GM23338 (cell line): Measurements from ENCODE around the gene REPS1. TPM values are rescaled to one million over a fixed set of nuclear protein-coding genes. Genes with fewer than 3 reads are reported as not detected.

Experiments
- ATAC-seq: fragments of 200-7000 bp; cut with Tn5 transposase; 3 replicates; pipeline ENCODE4 v1.9.1; 2020
- DNase-seq: peaks from one replicate; pipeline ENCODE4 v3.0.0-alpha.2; 2015; ENCODE audit warnings: low spot score
- H2AFZ ChIP-seq: fragments of 200-600 bp; sonication (generic); 2 replicates; pipeline ENCODE4 v1.8.0; 2016; ENCODE audit warnings: antibody characterized with exemption, mild to moderate bottlenecking, moderate library complexity
- H3F3A ChIP-seq: fragments of 200-600 bp; sonication (generic); replicated peaks from 2 replicates; pipeline ENCODE4 v1.8.0; 2017; ENCODE audit warnings: antibody characterized with exemption, mixed run types, low read depth
- H3K27ac ChIP-seq: fragments of 200-600 bp; sonication (generic); 2 replicates; pipeline ENCODE4 v1.6.1; 2016; ENCODE audit warnings: low read depth
- H3K27me3 ChIP-seq: fragments of 200-600 bp; sonication (generic); 2 replicates; pipeline ENCODE4 v1.8.0; 2016; ENCODE audit warnings: mild to moderate bottlenecking, mixed run types, moderate library complexity; ENCODE audit not compliant: insufficient read depth
- H3K36me3 ChIP-seq: fragments of 200-600 bp; sonication (generic); 2 replicates; pipeline ENCODE4 v1.8.0; 2016; ENCODE audit warnings: mild to moderate bottlenecking; ENCODE audit not compliant: insufficient read depth
- H3K4me1 ChIP-seq: fragments of 200-600 bp; sonication (generic); 2 replicates; pipeline ENCODE4 v1.8.0; 2016; ENCODE audit warnings: mild to moderate bottlenecking, moderate library complexity; ENCODE audit not compliant: insufficient read depth
- H3K4me2 ChIP-seq: fragments of 200-600 bp; sonication (generic); 2 replicates; pipeline ENCODE4 v1.7.1; 2017; ENCODE audit warnings: mixed run types
- H3K4me3 ChIP-seq: fragments of 200-600 bp; sonication (generic); 2 replicates; pipeline ENCODE4 v1.6.1; 2016; ENCODE audit warnings: mixed run types
- H3K79me2 ChIP-seq: fragments of 200-600 bp; sonication (generic); replicated peaks from 2 replicates; pipeline ENCODE4 v1.8.0; 2017; ENCODE audit warnings: mild to moderate bottlenecking; ENCODE audit not compliant: insufficient read depth
- H3K9me2 ChIP-seq: fragments of 200-600 bp; sonication (generic); 2 replicates; pipeline ENCODE4 v1.8.0; 2017; ENCODE audit not compliant: insufficient read depth
- H4K20me1 ChIP-seq: fragments of 200-600 bp; sonication (generic); replicated peaks from 2 replicates; pipeline ENCODE4 v1.8.0; 2017; ENCODE audit warnings: mild to moderate bottlenecking; ENCODE audit not compliant: insufficient read depth
- H3K27ac Mint-ChIP-seq: 2 replicates; pipeline ENCODE4 v1.8.0; 2020; ENCODE audit warnings: inconsistent platforms, mild to moderate bottlenecking, moderate library complexity, mixed read lengths
- H3K27me3 Mint-ChIP-seq: 3 replicates; pipeline ENCODE4 v1.8.0; 2022; ENCODE audit warnings: low read depth, mild to moderate bottlenecking, moderate library complexity, mixed read lengths, inconsistent platforms; ENCODE audit not compliant: insufficient read depth, poor library complexity
- H3K36me3 Mint-ChIP-seq: 3 replicates; pipeline ENCODE4 v1.8.0; 2021; ENCODE audit warnings: low read depth, mild to moderate bottlenecking, inconsistent platforms, moderate library complexity, mixed read lengths
- H3K4me1 Mint-ChIP-seq: 3 replicates; pipeline ENCODE4 v1.8.0; 2020; ENCODE audit warnings: mild to moderate bottlenecking, inconsistent platforms, mixed read lengths
- H3K4me3 Mint-ChIP-seq: 3 replicates; pipeline ENCODE4 v1.8.0; 2021; ENCODE audit warnings: moderate library complexity, mild to moderate bottlenecking, inconsistent platforms, mixed read lengths
- H3K9me3 Mint-ChIP-seq: 3 replicates; pipeline ENCODE4 v1.8.0; 2020; ENCODE audit warnings: moderate library complexity, mild to moderate bottlenecking, inconsistent platforms, mixed read lengths
- CREB1 ChIP-seq: fragments of 250-450 bp; sonication (Bioruptor Pico); IDR thresholded peaks from 2 replicates; pipeline ENCODE4 v1.5.0; 2020; ENCODE audit warnings: low read depth, mild to moderate bottlenecking, moderate library complexity
- CTCF ChIP-seq, 2 experiments: fragments of 200-600 bp in 1 of 2; sonication (generic) in 1 of 2; conservative IDR thresholded peaks; 2 replicates each; pipeline versions ENCODE4 v1.5.1 to v1.6.1; 2016 to 2017; ENCODE audit warnings: antibody characterized with exemption in 2 of 2, low read depth in 2 of 2, mild to moderate bottlenecking in 2 of 2, moderate library complexity in 1 of 2
- ETS1 ChIP-seq: IDR thresholded peaks from 2 replicates; pipeline ENCODE4 v1.6.1; 2016; ENCODE audit warnings: antibody characterized with exemption
- EZH2 ChIP-seq: fragments of 200-600 bp; sonication (generic); IDR thresholded peaks from one replicate; pipeline ENCODE4 v1.8.0; 2017; ENCODE audit warnings: antibody characterized with exemption, mild to moderate bottlenecking, low read depth; ENCODE audit not compliant: unreplicated experiment
- EZH2phosphoT487 ChIP-seq: fragments of 200-600 bp; sonication (generic); IDR thresholded peaks from one replicate; pipeline ENCODE4 v1.8.1; 2018; ENCODE audit warnings: antibody characterized with exemption; ENCODE audit not compliant: unreplicated experiment
- JUNB ChIP-seq: IDR thresholded peaks from one replicate; pipeline ENCODE4 v1.6.1; 2016; ENCODE audit warnings: antibody characterized with exemption; ENCODE audit not compliant: unreplicated experiment
- NANOG ChIP-seq: IDR thresholded peaks from 2 replicates; pipeline ENCODE4 v1.6.1; 2016; ENCODE audit warnings: antibody characterized with exemption, borderline replicate concordance
- POLR2AphosphoS5 ChIP-seq: IDR thresholded peaks from 2 replicates; pipeline ENCODE4 v1.6.1; 2016; ENCODE audit warnings: antibody characterized with exemption, low read depth
- REST ChIP-seq: IDR thresholded peaks from one replicate; pipeline ENCODE4 v1.6.1; 2018; ENCODE audit warnings: antibody characterized with exemption; ENCODE audit not compliant: unreplicated experiment
- STAT1 ChIP-seq: IDR thresholded peaks from one replicate; pipeline ENCODE4 v1.6.1; 2016; ENCODE audit warnings: antibody characterized with exemption; ENCODE audit not compliant: unreplicated experiment
- ZNF114 ChIP-seq: fragments of 250-450 bp; sonication (Bioruptor Pico); IDR thresholded peaks from 2 replicates; pipeline ENCODE4 v1.5.0; 2020; ENCODE audit warnings: mild to moderate bottlenecking, moderate library complexity
- ZNF331 ChIP-seq: fragments of 250-450 bp; sonication (Bioruptor Pico); IDR thresholded peaks from 2 replicates; pipeline ENCODE4 v1.5.0; 2020; ENCODE audit warnings: low read depth, mild to moderate bottlenecking, moderate library complexity
- ZNF462 ChIP-seq: fragments of 250-450 bp; sonication (Bioruptor Pico); IDR thresholded peaks from 2 replicates; pipeline ENCODE4 v1.5.0; 2020; ENCODE audit warnings: mild to moderate bottlenecking, moderate library complexity
- polyA plus RNA-seq: library from polyadenylated mRNA; unstranded; fragments of >200 nt; fragmentation: Nextera tagmentation; extraction: Ambion mirVana; gene quantifications from 2 replicates; pipeline ENCODE4 v1.2.1, GENCODE V29; 2016
- total RNA-seq: library from RNA; depleted of rRNA; stranded (reverse); fragments of >200 nt; shearing (Covaris generic); gene quantifications from 2 replicates; pipeline ENCODE4 v1.2.3, GENCODE V29; 2014

The REPS1 gene
- total and polyA plus RNA-seq, 2 experiments from 2014 or later = 46.0 to 65.7 TPM

- H3K36me3 ChIP-seq = no peaks in the 10 kb centered on the region
- H3K9me2 ChIP-seq = no peaks in the 10 kb centered on the region
- H3K4me3 Mint-ChIP-seq = no peak overlapping the region
- peaks cover 48% of the 10 kb centered on the region for H3K4me1 Mint-ChIP-seq
- no peaks in the 10 kb centered on the region for H3K27me3 ChIP-seq
- H4K20me1 ChIP-seq = 0 out of 2 replicates have a peak, but pooled peaks cover 6% of the 10 kb centered on the region
- TF ChIP-seq EZH2 = no peak
- TF ChIP-seq CTCF (conservative IDR thresholded peaks at IDR 0.05; ENCODE audit: low read depth in 2 of 2) = no peak
- no peak for TF ChIP-seq ETS1
- no peak for TF ChIP-seq EZH2phosphoT487
- TF ChIP-seq REST = no peak
- no peak for TF ChIP-seq ZNF462 (CRISPR knock-in tag)
- no peak for TF ChIP-seq ZNF114 (CRISPR knock-in tag)
- no peak for TF ChIP-seq ZNF331 (CRISPR knock-in tag)
- no peak for TF ChIP-seq NANOG
- TF ChIP-seq JUNB = no peak
- no peak for TF ChIP-seq POLR2AphosphoS5
- no peak for TF ChIP-seq STAT1
- TF ChIP-seq CREB1 (CRISPR knock-in tag) = no peak
- peaks cover 4% of the 10 kb centered on the region for H3K27me3 Mint-ChIP-seq
- H3K4me2 ChIP-seq = 0 out of 2 replicates have a peak overlapping the region, but pooled peaks have one; percentile 20
- no peaks in the 10 kb centered on the region for H3F3A ChIP-seq
- H2AFZ ChIP-seq = no peak overlapping the region
- no peaks in the 10 kb centered on the region for H3K9me3 Mint-ChIP-seq
- ATAC-seq (no peak), DNase-seq (no peak)
- H3K4me1 ChIP-seq = peaks cover 51% of the 10 kb centered on the region
- no peaks in the 10 kb centered on the region for H3K36me3 Mint-ChIP-seq
- H3K79me2 ChIP-seq = peaks cover 98% of the 10 kb centered on the region
- peak overlapping the region; percentile 9 for H3K27ac Mint-ChIP-seq
- H3K27ac ChIP-seq = 0 out of 2 replicates have a peak overlapping the region, but pooled peaks have one; percentile 2
- no peak overlapping the region for H3K4me3 ChIP-seq
Observed at GRCh38 chr6:138979365-138979764, 8.7 kb downstream of the REPS1 start.
